GM10266 (cell line): ENCODE results near the gene TINAGL1.

Experiments
- DNase-seq: peaks from one replicate; pipeline ENCODE4 v3.0.0; 2012; ENCODE audit errors: extremely low spot score
- TF ChIP-seq, protein P1 (sequence below): IDR thresholded peaks from 2 replicates; pipeline ENCODE4 v1.5.1; 2012; ENCODE audit warnings: mild to moderate bottlenecking, low read depth; ENCODE audit not compliant: control insufficient read depth, insufficient read depth; ENCODE audit errors: missing control alignments

Gene TINAGL1

GRCh38 chr1:31580891-31581603 is 4.7 kb downstream of the TINAGL1 start:
- TF ChIP-seq, protein P1, sequence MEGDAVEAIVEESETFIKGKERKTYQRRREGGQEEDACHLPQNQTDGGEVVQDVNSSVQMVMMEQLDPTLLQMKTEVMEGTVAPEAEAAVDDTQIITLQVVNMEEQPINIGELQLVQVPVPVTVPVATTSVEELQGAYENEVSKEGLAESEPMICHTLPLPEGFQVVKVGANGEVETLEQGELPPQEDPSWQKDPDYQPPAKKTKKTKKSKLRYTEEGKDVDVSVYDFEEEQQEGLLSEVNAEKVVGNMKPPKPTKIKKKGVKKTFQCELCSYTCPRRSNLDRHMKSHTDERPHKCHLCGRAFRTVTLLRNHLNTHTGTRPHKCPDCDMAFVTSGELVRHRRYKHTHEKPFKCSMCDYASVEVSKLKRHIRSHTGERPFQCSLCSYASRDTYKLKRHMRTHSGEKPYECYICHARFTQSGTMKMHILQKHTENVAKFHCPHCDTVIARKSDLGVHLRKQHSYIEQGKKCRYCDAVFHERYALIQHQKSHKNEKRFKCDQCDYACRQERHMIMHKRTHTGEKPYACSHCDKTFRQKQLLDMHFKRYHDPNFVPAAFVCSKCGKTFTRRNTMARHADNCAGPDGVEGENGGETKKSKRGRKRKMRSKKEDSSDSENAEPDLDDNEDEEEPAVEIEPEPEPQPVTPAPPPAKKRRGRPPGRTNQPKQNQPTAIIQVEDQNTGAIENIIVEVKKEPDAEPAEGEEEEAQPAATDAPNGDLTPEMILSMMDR: no peak
- DNase-seq: no peak

DNA sequence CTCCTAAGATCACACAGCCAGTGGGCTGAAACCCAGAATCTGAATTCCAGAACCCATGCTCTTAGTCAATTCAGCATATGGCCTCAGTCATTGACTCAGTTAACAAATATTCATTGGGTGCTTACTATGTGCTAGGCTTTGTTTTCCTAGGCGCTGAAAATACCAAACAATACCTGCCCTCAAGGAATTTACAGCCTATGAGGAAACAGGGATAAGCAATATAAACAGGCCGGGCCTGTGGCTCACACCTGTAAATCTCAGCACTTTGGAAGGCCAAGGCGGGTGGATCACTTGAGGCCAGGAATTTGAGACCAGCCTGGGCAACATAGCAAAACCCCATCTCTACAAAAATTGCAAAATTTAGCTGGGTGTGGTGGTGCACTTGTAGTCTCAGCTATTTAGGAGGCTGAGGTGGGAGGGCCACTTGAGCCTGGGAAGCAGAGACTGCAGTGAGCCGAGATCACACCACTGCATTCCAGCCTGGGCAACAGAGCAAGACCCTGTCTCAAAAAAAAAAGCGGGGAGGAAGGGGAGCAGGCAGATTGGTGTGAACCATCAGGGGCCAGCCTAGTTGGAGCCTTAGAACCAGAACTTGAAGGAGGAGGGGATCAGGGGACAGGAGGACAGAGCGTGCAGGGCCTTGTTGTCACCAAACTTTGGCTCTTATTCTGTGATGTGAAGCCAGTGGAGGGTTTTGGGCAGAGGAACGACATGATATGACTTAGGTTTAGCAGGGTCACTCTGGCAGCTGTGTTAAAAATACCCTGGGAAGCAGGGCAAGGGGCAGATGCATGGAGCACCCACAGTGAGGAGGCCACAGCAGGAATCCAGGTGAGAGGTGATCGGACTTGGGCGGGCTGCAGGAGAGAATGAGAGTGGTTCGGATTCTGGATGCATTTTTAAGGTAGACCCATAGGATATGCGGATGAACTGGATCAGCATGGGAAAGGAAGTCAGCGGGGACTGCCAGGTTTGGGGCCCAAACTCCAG is 5.8 kb downstream of the TINAGL1 start:
- TF ChIP-seq, protein P1: no peak
- DNase-seq: no peak

GRCh38 chr1:31583082-31583994 is 7.0 kb downstream of the TINAGL1 start:
- TF ChIP-seq, protein P1: no peak

GRCh38 chr1:31583995-31584868 is 7.9 kb downstream of the TINAGL1 start:
- peak; percentile 9 for DNase-seq
- TF ChIP-seq, protein P1: no peak

More at GRCh38 chr1:31583082-31583994, 7.0 kb downstream of the TINAGL1 start:
- peak; percentile 8 for DNase-seq

- TF ChIP-seq, protein P1: no peak
- no peak for DNase-seq
Measured at GRCh38 chr1:31584869-31585735, 8.8 kb downstream of the TINAGL1 start.
